Astrocyte (in vitro differentiated cells and primary cell): ENCODE measurements around the gene CCDC126.

Experiments
- CTCF ChIP-seq: IDR thresholded peaks from 2 replicates; pipeline ENCODE4 v1.5.1; 2011; ENCODE audit warnings: low read depth, mild to moderate bottlenecking, inconsistent platforms, low read length, moderate library complexity; ENCODE audit not compliant: insufficient read depth
- EZH2 ChIP-seq: IDR thresholded peaks from 2 replicates; pipeline ENCODE4 v1.6.1; 2012; ENCODE audit warnings: mild to moderate bottlenecking, low read length, inconsistent platforms; ENCODE audit not compliant: insufficient read depth

- TF ChIP-seq EZH2 (no peak), CTCF (no peak)
These were observed 82.8 kb downstream of the CCDC126 start, which contains the start of gene FAM221A for GRCh38 chr7:23679898-23680413.
